ENCODE data around the gene CELF2.

- no peak for TF ChIP-seq POLR2A (IDR thresholded peaks at IDR 0.05)
- no peak for TF ChIP-seq CTCF (IDR thresholded peaks at IDR 0.05)
Measured at GRCh38 chr10:11049806-11050205, 32.1 kb downstream of the CELF2 start.

Measured in thyroid gland (tissue), 4 donors.